HEK293 (cell line): ENCODE results near the gene MFSD1.

ENCODE experiments used
- CTCF ChIP-seq: fragments of 450-650 bp; formaldehyde crosslinking; IDR thresholded peaks from 2 replicates; pipeline ENCODE4 v1.5.1; 2016; ENCODE audit warnings: missing biosample characterization, missing genetic modification characterization
- ELK4 ChIP-seq: IDR thresholded peaks from 2 replicates; pipeline ENCODE4 v1.6.1; 2011; ENCODE audit warnings: mild to moderate bottlenecking, low read depth, low read length, borderline replicate concordance
- KLF9 ChIP-seq: fragments of 450-650 bp; formaldehyde crosslinking; IDR thresholded peaks from 2 replicates; pipeline ENCODE4 v1.5.1; 2016; ENCODE audit warnings: missing biosample characterization, missing genetic modification characterization, low read depth
- ZFP69B ChIP-seq: fragments of 450-650 bp; formaldehyde crosslinking; IDR thresholded peaks from 2 replicates; pipeline ENCODE4 v1.5.1; 2016; ENCODE audit warnings: missing biosample characterization, missing genetic modification characterization
- ZNF121 ChIP-seq: fragments of 450-650 bp; formaldehyde crosslinking; IDR thresholded peaks from 2 replicates; pipeline ENCODE4 v1.5.1; 2016; ENCODE audit warnings: missing biosample characterization, missing genetic modification characterization
- ZNF280D ChIP-seq: fragments of 450-650 bp; formaldehyde crosslinking; IDR thresholded peaks from 2 replicates; pipeline ENCODE4 v1.5.1; 2016; ENCODE audit warnings: missing biosample characterization, missing genetic modification characterization
- ZNF362 ChIP-seq: fragments of 450-650 bp; formaldehyde crosslinking; IDR thresholded peaks from 2 replicates; pipeline ENCODE4 v1.5.1; 2016; ENCODE audit warnings: missing biosample characterization, missing genetic modification characterization
- ZNF433 ChIP-seq: fragments of 450-650 bp; formaldehyde crosslinking; IDR thresholded peaks from 2 replicates; pipeline ENCODE4 v1.5.1; 2016; ENCODE audit warnings: missing biosample characterization, missing genetic modification characterization, low read depth
- ZNF747 ChIP-seq: fragments of 450-650 bp; formaldehyde crosslinking; IDR thresholded peaks from 2 replicates; pipeline ENCODE4 v1.5.1; 2016; ENCODE audit warnings: missing biosample characterization, missing genetic modification characterization
- ZNF792 ChIP-seq: fragments of 450-650 bp; formaldehyde crosslinking; IDR thresholded peaks from 2 replicates; pipeline ENCODE4 v1.5.1; 2016; ENCODE audit warnings: missing biosample characterization, missing genetic modification characterization

- TF ChIP-seq CTCF (tag by site-specific recombination): no peak
- no peak for TF ChIP-seq ZFP69B (tag by site-specific recombination)
- no peak for TF ChIP-seq KLF9 (tag by site-specific recombination)
- no peak for TF ChIP-seq ZNF121 (tag by site-specific recombination)
- no peak for TF ChIP-seq ZNF792
- no peak for TF ChIP-seq ELK4
- no peak for TF ChIP-seq ZNF433 (tag by site-specific recombination)
- TF ChIP-seq ZNF362: no peak
- TF ChIP-seq ZNF747: no peak
- TF ChIP-seq ZNF280D (tag by site-specific recombination): no peak
Measured at GRCh38 chr3:158827773-158828172, 25.9 kb downstream of the MFSD1 start.
